Astrocyte (in vitro differentiated cells and primary cell): Measurements from ENCODE around the gene PARL. TPM values are rescaled to one million over a fixed set of nuclear protein-coding genes. Genes with fewer than 3 reads are reported as not detected.
A peak's percentile ranks its signal among the peaks of the same experiment; 100 is the strongest.

Experiments used
- DNase-seq: peaks from one replicate; pipeline ENCODE4 v3.0.0-alpha.2; 2010; ENCODE audit warnings: low read depth
- FAIRE-seq: peaks from 2 replicates; lab custom pipeline; 2011; peaks lifted over from hg19 to GRCh38; lab: Jason Lieb, UNC
- H2AFZ ChIP-seq: 2 replicates; pipeline ENCODE4 v1.6.0; 2012; ENCODE audit warnings: low read depth, low read length, inconsistent platforms
- H3K27ac ChIP-seq: 2 replicates; pipeline ENCODE4 v1.5.1; 2011; ENCODE audit warnings: low read depth, low read length, inconsistent platforms
- H3K27me3 ChIP-seq: 2 replicates; pipeline ENCODE4 v1.6.0; 2011; ENCODE audit warnings: low read length, inconsistent platforms; ENCODE audit not compliant: insufficient read depth
- H3K36me3 ChIP-seq: 2 replicates; pipeline ENCODE4 v1.5.1; 2011; ENCODE audit warnings: low read length, inconsistent platforms; ENCODE audit not compliant: insufficient read depth
- H3K4me1 ChIP-seq: 2 replicates; pipeline ENCODE4 v1.5.1; 2011; ENCODE audit warnings: low read length, inconsistent platforms; ENCODE audit not compliant: insufficient read depth
- H3K4me2 ChIP-seq: 2 replicates; pipeline ENCODE4 v1.6.0; 2012; ENCODE audit warnings: low read length, inconsistent platforms
- H3K4me3 ChIP-seq: 2 replicates; pipeline ENCODE4 v1.5.1; 2011; ENCODE audit warnings: low read depth, mild to moderate bottlenecking, low read length, inconsistent platforms; ENCODE audit not compliant: insufficient read depth
- H3K79me2 ChIP-seq: 2 replicates; pipeline ENCODE4 v1.6.0; 2012; ENCODE audit warnings: mild to moderate bottlenecking, low read length, inconsistent platforms; ENCODE audit not compliant: insufficient read depth
- H3K9ac ChIP-seq: 2 replicates; pipeline ENCODE4 v1.6.0; 2012; ENCODE audit warnings: mild to moderate bottlenecking, low read length, inconsistent platforms
- H3K9me3 ChIP-seq: 2 replicates; pipeline ENCODE4 v1.5.1; 2012; ENCODE audit warnings: low read depth, mild to moderate bottlenecking, low read length, inconsistent platforms; ENCODE audit not compliant: insufficient read depth
- H4K20me1 ChIP-seq: 2 replicates; pipeline ENCODE4 v1.6.0; 2012; ENCODE audit warnings: low read length, inconsistent platforms; ENCODE audit not compliant: insufficient read depth
- H3K27ac Mint-ChIP-seq: one replicate; pipeline ENCODE4 v1.8.0; 2021; ENCODE audit warnings: mild to moderate bottlenecking, mixed read lengths; ENCODE audit not compliant: unreplicated experiment
- H3K27me3 Mint-ChIP-seq: one replicate; pipeline ENCODE4 v1.8.0; 2021; ENCODE audit warnings: low read depth, mixed read lengths; ENCODE audit not compliant: unreplicated experiment
- H3K36me3 Mint-ChIP-seq: one replicate; pipeline ENCODE4 v1.8.0; 2021; ENCODE audit warnings: low read depth, mixed read lengths; ENCODE audit not compliant: unreplicated experiment
- H3K4me1 Mint-ChIP-seq: one replicate; pipeline ENCODE4 v1.8.0; 2021; ENCODE audit warnings: low read depth, mixed read lengths; ENCODE audit not compliant: unreplicated experiment
- H3K4me3 Mint-ChIP-seq: one replicate; pipeline ENCODE4 v1.8.0; 2021; ENCODE audit warnings: mild to moderate bottlenecking, moderate library complexity, mixed read lengths; ENCODE audit not compliant: unreplicated experiment
- H3K9me3 Mint-ChIP-seq: one replicate; pipeline ENCODE4 v1.8.0; 2021; ENCODE audit warnings: mild to moderate bottlenecking, mixed read lengths; ENCODE audit not compliant: unreplicated experiment
- EZH2 ChIP-seq: IDR thresholded peaks from 2 replicates; pipeline ENCODE4 v1.6.1; 2012; ENCODE audit warnings: mild to moderate bottlenecking, low read length, inconsistent platforms; ENCODE audit not compliant: insufficient read depth
- total RNA-seq: library from RNA; stranded (reverse); gene quantifications from 2 replicates; pipeline ENCODE4 v1.2.1, GENCODE V29; 2021
- TF ChIP-seq, protein P1 (sequence below): IDR thresholded peaks from 2 replicates; pipeline ENCODE4 v1.5.1; 2011; ENCODE audit warnings: low read depth, mild to moderate bottlenecking, inconsistent platforms, low read length, moderate library complexity; ENCODE audit not compliant: insufficient read depth

The PARL gene
- total RNA-seq, 1 donor from 2014 or later, result 64.7 TPM

- FAIRE-seq (no peak), DNase-seq (no peak)
- Mint-ChIP-seq H3K27me3 (no peaks in the 10 kb centered on the region), H3K9me3 (no peaks in the 10 kb centered on the region), H3K36me3 (peaks cover 9% of the 10 kb centered on the region), H3K27ac (no peak overlapping the region), H3K4me1 (peaks cover 4% of the 10 kb centered on the region), H3K4me3 (no peak overlapping the region)
- H3K79me2 ChIP-seq, result no peaks in the 10 kb centered on the region
- H3K27ac ChIP-seq, result no peak overlapping the region
- H3K9ac ChIP-seq, result no peak overlapping the region
- no peak overlapping the region for H3K4me3 ChIP-seq
- peaks cover 5% of the 10 kb centered on the region for H3K36me3 ChIP-seq
- TF ChIP-seq EZH2, result no peak
- TF ChIP-seq, protein P1, sequence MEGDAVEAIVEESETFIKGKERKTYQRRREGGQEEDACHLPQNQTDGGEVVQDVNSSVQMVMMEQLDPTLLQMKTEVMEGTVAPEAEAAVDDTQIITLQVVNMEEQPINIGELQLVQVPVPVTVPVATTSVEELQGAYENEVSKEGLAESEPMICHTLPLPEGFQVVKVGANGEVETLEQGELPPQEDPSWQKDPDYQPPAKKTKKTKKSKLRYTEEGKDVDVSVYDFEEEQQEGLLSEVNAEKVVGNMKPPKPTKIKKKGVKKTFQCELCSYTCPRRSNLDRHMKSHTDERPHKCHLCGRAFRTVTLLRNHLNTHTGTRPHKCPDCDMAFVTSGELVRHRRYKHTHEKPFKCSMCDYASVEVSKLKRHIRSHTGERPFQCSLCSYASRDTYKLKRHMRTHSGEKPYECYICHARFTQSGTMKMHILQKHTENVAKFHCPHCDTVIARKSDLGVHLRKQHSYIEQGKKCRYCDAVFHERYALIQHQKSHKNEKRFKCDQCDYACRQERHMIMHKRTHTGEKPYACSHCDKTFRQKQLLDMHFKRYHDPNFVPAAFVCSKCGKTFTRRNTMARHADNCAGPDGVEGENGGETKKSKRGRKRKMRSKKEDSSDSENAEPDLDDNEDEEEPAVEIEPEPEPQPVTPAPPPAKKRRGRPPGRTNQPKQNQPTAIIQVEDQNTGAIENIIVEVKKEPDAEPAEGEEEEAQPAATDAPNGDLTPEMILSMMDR, result no peak
- no peak overlapping the region for H2AFZ ChIP-seq
- H3K27me3 ChIP-seq, result no peaks in the 10 kb centered on the region
- H3K9me3 ChIP-seq, result no peaks in the 10 kb centered on the region
- H3K4me1 ChIP-seq, result peaks cover 9% of the 10 kb centered on the region
- peaks cover 13% of the 10 kb centered on the region for H4K20me1 ChIP-seq
- no peak overlapping the region for H3K4me2 ChIP-seq
Observed at GRCh38 chr3:183827809-183828537, 56.7 kb downstream of the PARL start.

DNA sequence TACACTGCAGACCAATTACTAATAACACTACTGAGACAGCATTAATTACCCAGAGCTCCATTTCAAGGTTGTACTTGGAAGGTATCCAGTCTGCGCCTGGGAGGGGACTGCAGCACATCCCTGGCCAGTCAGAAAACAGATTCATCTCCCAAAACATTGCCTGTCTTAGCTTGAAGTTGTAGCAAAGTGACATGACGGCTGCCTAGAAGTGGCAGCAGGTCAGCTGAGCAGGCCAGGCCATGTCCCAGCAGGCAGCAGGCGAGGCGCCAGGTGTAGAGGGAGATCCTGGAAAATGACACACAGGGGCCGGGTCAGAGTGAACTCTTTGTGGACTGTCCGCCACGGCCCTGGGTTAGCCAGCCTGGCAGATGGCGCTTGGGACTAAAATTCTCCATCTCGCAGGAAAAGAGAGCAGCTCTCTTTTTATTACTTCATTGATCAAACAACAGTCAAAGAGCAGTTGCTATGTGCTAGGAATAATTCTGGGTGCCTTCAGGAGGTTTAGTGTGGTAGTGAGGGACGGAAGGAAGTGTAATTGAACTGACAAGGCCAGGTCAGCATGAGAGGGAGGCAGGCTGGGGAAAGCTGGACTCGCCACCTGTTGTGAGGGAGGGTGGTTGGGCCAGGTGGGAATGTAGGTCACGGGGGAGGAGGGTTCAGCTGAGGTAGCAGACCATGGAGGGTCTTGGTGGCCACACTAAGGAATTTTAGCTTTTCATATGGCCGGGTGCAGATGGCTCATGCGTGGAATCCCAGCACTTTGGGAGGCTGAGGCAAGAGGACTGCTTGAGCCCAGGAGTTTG lies 58.0 kb downstream of the PARL start:
- Mint-ChIP-seq H3K4me3 (peak overlapping the region; percentile 75), H3K9me3 (no peaks in the 10 kb centered on the region), H3K36me3 (peaks cover 9% of the 10 kb centered on the region), H3K27me3 (no peaks in the 10 kb centered on the region), H3K4me1 (peaks cover 4% of the 10 kb centered on the region), H3K27ac (peak overlapping the region; percentile 5)
- no peaks in the 10 kb centered on the region for H3K36me3 ChIP-seq
- no peak for FAIRE-seq
- H3K4me1 ChIP-seq, result peaks cover 9% of the 10 kb centered on the region
- no peaks in the 10 kb centered on the region for H3K27me3 ChIP-seq
- TF ChIP-seq EZH2, result no peak
- TF ChIP-seq, protein P1, result no peak
- H4K20me1 ChIP-seq, result peaks cover 14% of the 10 kb centered on the region
- H3K9me3 ChIP-seq, result no peaks in the 10 kb centered on the region
- no peak overlapping the region for H2AFZ ChIP-seq
- no peak overlapping the region for H3K9ac ChIP-seq
- DNase-seq, result no peak
- no peak overlapping the region for H3K4me3 ChIP-seq
- H3K27ac ChIP-seq, result no peak overlapping the region
- H3K79me2 ChIP-seq, result no peaks in the 10 kb centered on the region
- H3K4me2 ChIP-seq, result no peak overlapping the region
